ENCODE results near the gene MTUS2. TPM values are rescaled to one million over a fixed set of nuclear protein-coding genes. Genes with fewer than 3 reads are reported as not detected.

MTUS2 gene
- total RNA-seq, 2 donors from 2014 or later: 4.0 to 5.4 TPM

GRCh38 chr13:29260684-29261083 is 440.5 kb downstream of the MTUS2 start:
- intact Hi-C loops (cut with DNase I): no loop called here

GRCh38 chr13:29266261-29266660 is 446.1 kb downstream of the MTUS2 start:
- 37 to 44% methylated on average over 2 of the region's 2 CpGs for WGBS, 2 donors
- no peaks in the 10 kb centered on the region for H3K36me3 ChIP-seq (replicated peaks in 1 of 2; ENCODE audit: insufficient read depth in 1 of 2, low read depth in 2 of 2)
- TF ChIP-seq CTCF (IDR thresholded peaks at IDR 0.05) (peak in 1 of 7 experiments; percentile 4), POLR2A (IDR thresholded peaks at IDR 0.05) (no peak)
- no peaks in the 10 kb centered on the region for H3K4me1 ChIP-seq
- H3K4me3 ChIP-seq: no peak overlapping the region
- no peaks in the 10 kb centered on the region for H3K9me3 ChIP-seq
- ATAC-seq (no peak), DNase-seq (no peak)
- H3K27me3 ChIP-seq: no peaks in the 10 kb centered on the region
- no peak overlapping the region for H3K27ac ChIP-seq
- intact Hi-C loops (cut with DNase I): no loop called here

More at GRCh38 chr13:29260684-29261083, 440.5 kb downstream of the MTUS2 start:
- Histone ChIP-seq H3K4me1 (no peaks in the 10 kb centered on the region), H3K4me3 (no peak overlapping the region), H3K27ac (no peak overlapping the region), H3K9me3 (no peaks in the 10 kb centered on the region), H3K27me3 (no peaks in the 10 kb centered on the region), H3K36me3 (replicated peaks in 1 of 2; ENCODE audit: insufficient read depth in 1 of 2, low read depth in 2 of 2) (no peaks in the 10 kb centered on the region)
- 35 to 37% methylated on average over 4 of the region's 4 CpGs for WGBS, 2 donors
- ATAC-seq (no peak), DNase-seq (no peak)
- TF ChIP-seq CTCF (IDR thresholded peaks at IDR 0.05) (no peak), POLR2A (IDR thresholded peaks at IDR 0.05) (no peak)

GRCh38 chr13:29266756-29267733 is 446.9 kb downstream of the MTUS2 start:
- no peaks in the 10 kb centered on the region for H3K36me3 ChIP-seq (replicated peaks in 1 of 2; ENCODE audit: insufficient read depth in 1 of 2, low read depth in 2 of 2)
- WGBS, 2 donors: 60 to 64% methylated on average over 11 of the region's 11 CpGs
- intact Hi-C loops (cut with DNase I): no loop called here
- H3K9me3 ChIP-seq: no peaks in the 10 kb centered on the region
- no peak overlapping the region for H3K27ac ChIP-seq
- H3K4me1 ChIP-seq: no peaks in the 10 kb centered on the region
- TF ChIP-seq CTCF (IDR thresholded peaks at IDR 0.05) (no peak), POLR2A (IDR thresholded peaks at IDR 0.05) (no peak)
- DNase-seq (no peak), ATAC-seq (no peak)
- H3K4me3 ChIP-seq: no peak overlapping the region
- H3K27me3 ChIP-seq: no peaks in the 10 kb centered on the region

DNA sequence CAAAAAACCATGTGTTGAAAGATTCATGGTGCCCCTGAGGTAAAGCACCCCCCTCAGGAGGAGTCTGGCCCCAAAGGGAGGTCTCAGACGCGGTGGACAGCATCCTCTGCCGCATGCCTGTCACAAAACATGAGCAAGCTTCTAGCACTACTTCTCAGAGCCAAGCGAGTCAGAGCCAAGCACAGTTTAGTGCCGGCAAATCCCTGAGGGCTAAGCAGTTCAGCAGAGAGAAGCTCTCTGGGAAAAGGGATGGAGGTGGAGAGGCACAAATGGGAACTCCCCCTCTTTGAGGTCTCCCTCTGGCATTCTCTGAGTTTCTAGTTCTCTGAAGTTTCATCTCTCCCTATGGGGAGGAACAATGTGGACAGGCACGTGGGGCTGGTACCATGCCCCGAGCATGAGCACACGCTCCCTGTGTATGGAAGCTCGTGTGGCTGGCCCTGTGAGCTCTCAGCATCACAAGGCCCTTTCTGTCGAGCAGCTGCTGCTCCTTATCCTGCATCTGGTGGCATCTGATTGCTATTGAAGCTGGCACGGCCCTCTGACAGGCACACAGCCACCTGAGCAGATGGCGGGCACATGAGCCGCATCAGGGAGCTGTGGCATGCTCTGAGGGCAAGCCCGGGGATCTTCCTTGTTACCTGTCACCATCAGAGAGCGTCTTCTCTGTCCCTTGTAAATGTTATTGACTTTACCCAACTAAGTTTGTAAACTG is 450.3 kb downstream of the MTUS2 start:
- no peak for ATAC-seq
- no peak overlapping the region for H3K27ac ChIP-seq
- H3K27me3 ChIP-seq: no peaks in the 10 kb centered on the region
- intact Hi-C loops (cut with DNase I): no loop called here
- no peaks in the 10 kb centered on the region for H3K4me1 ChIP-seq
- WGBS, 2 donors: 73 to 74% methylated on average over 12 to 15 of the region's 15 CpGs
- H3K9me3 ChIP-seq: no peaks in the 10 kb centered on the region
- DNase-seq: no peak
- no peak overlapping the region for H3K4me3 ChIP-seq
- TF ChIP-seq POLR2A (IDR thresholded peaks at IDR 0.05) (no peak), CTCF (IDR thresholded peaks at IDR 0.05) (no peak)
- H3K36me3 ChIP-seq (replicated peaks in 1 of 2; ENCODE audit: insufficient read depth in 1 of 2, low read depth in 2 of 2): no peaks in the 10 kb centered on the region

Measured in body of pancreas (tissue), 4 donors.